Measurements from ENCODE around the gene TPCN2. TPM values are rescaled to one million over a fixed set of nuclear protein-coding genes. Genes with fewer than 3 reads are reported as not detected.

TPCN2 gene
- polyA plus RNA-seq, 1 donor from 2014 or later: 14.2 TPM

DNA sequence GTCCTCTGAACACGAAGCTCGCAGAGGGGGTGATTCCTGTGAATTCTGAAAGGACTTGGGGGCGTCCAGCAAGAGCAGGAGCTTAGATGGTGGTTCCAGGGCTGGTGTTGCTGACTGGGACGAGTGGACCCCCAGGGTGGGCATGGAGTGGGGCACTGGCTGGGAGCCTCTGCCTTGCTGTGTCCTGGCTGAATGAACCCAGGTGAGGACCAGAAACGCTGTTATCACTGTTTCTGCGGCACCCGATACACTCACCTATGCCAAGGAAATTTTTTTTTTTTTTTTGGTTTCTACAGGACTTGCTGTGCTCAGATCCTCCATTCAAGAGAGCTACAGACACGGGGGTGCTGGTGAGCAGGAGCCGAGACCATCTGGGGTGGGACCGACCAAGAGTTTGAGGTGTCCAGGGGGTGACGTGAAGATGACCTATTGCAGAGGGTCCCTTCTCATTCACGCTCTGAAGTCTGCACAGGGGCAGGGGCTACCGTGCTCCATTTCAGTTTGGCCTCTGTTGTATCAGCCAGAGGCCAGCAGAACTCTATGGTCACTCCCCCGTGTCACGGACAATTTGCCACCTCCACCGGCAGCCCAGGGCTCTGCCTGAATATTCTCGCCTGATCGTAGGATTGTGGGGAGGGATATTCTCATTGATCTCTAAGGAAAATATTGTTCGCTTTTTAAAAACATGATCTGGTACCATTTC is 110.6 kb downstream of the TPCN2 start:
- Histone ChIP-seq H3F3A (ENCODE audit: insufficient read depth, low read length, poor library complexity, severe bottlenecking) (no peaks in the 10 kb centered on the region), H3K27ac (ENCODE audit: low read length) (no peak overlapping the region), H3K79me2 (replicated peaks; ENCODE audit: insufficient read depth, low read length) (no peaks in the 10 kb centered on the region), H3K9me3 (ENCODE audit: low read length) (no peaks in the 10 kb centered on the region), H3K9ac (ENCODE audit: low read length) (no peak overlapping the region), H3K27me3 (ENCODE audit: insufficient read depth, low read depth, low read length) (no peaks in the 10 kb centered on the region), H3K4me2 (ENCODE audit: low read length) (no peak overlapping the region), H4K20me1 (ENCODE audit: insufficient read depth) (no peaks in the 10 kb centered on the region), H3K36me3 (ENCODE audit: insufficient read depth, low read length) (no peaks in the 10 kb centered on the region), H3K4me3 (ENCODE audit: low read length) (no peak overlapping the region), H3K9me2 (ENCODE audit: insufficient read depth, low read length) (no peaks in the 10 kb centered on the region), H2AFZ (ENCODE audit: low read depth, low read length) (no peak overlapping the region)
- TF ChIP-seq CTCF (IDR thresholded peaks at IDR 0.05; ENCODE audit: poor library complexity, severe bottlenecking) (no peak), MXI1 (conservative IDR thresholded peaks at IDR 0.05; ENCODE audit: poor library complexity, severe bottlenecking) (no peak), EP300 (conservative IDR thresholded peaks at IDR 0.05; ENCODE audit: poor library complexity, severe bottlenecking) (no peak), TAF1 (IDR thresholded peaks at IDR 0.05; ENCODE audit: low read depth) (no peak), RAD21 (conservative IDR thresholded peaks at IDR 0.05) (no peak), POLR2AphosphoS5 (IDR thresholded peaks at IDR 0.05) (no peak), REST (IDR thresholded peaks at IDR 0.05; ENCODE audit: borderline replicate concordance) (no peak), SMC3 (conservative IDR thresholded peaks at IDR 0.05; ENCODE audit: poor library complexity) (no peak), EZH2 (IDR thresholded peaks at IDR 0.05; ENCODE audit: borderline replicate concordance, insufficient read depth, low read length, poor library complexity, severe bottlenecking) (no peak)

- Histone ChIP-seq H3K9me3 (ENCODE audit: low read length) (no peaks in the 10 kb centered on the region), H4K20me1 (ENCODE audit: insufficient read depth) (no peaks in the 10 kb centered on the region), H3K79me2 (replicated peaks; ENCODE audit: insufficient read depth, low read length) (no peaks in the 10 kb centered on the region), H3K9ac (ENCODE audit: low read length) (no peak overlapping the region), H3K4me2 (ENCODE audit: low read length) (no peak overlapping the region), H3K36me3 (ENCODE audit: insufficient read depth, low read length) (no peaks in the 10 kb centered on the region), H3K4me3 (ENCODE audit: low read length) (no peak overlapping the region), H3K27ac (ENCODE audit: low read length) (no peak overlapping the region), H2AFZ (ENCODE audit: low read depth, low read length) (no peak overlapping the region), H3K9me2 (ENCODE audit: insufficient read depth, low read length) (no peaks in the 10 kb centered on the region), H3K27me3 (ENCODE audit: insufficient read depth, low read depth, low read length) (no peaks in the 10 kb centered on the region), H3F3A (ENCODE audit: insufficient read depth, low read length, poor library complexity, severe bottlenecking) (no peaks in the 10 kb centered on the region)
- no peak for TF ChIP-seq EP300 (conservative IDR thresholded peaks at IDR 0.05; ENCODE audit: poor library complexity, severe bottlenecking)
- no peak for TF ChIP-seq TAF1 (IDR thresholded peaks at IDR 0.05; ENCODE audit: low read depth)
- TF ChIP-seq MXI1 (conservative IDR thresholded peaks at IDR 0.05; ENCODE audit: poor library complexity, severe bottlenecking): no peak
- TF ChIP-seq REST (IDR thresholded peaks at IDR 0.05; ENCODE audit: borderline replicate concordance): no peak
- TF ChIP-seq RAD21 (conservative IDR thresholded peaks at IDR 0.05): no peak
- TF ChIP-seq CTCF (IDR thresholded peaks at IDR 0.05; ENCODE audit: poor library complexity, severe bottlenecking): no peak
- TF ChIP-seq SMC3 (conservative IDR thresholded peaks at IDR 0.05; ENCODE audit: poor library complexity): no peak
- no peak for TF ChIP-seq EZH2 (IDR thresholded peaks at IDR 0.05; ENCODE audit: borderline replicate concordance, insufficient read depth, low read length, poor library complexity, severe bottlenecking)
- no peak for TF ChIP-seq POLR2AphosphoS5 (IDR thresholded peaks at IDR 0.05)
Observed at GRCh38 chr11:69160296-69161116, 111.8 kb downstream of the TPCN2 start.

All from neural cell (in vitro differentiated cells).